ENCODE results near the gene CD3G.

DNA sequence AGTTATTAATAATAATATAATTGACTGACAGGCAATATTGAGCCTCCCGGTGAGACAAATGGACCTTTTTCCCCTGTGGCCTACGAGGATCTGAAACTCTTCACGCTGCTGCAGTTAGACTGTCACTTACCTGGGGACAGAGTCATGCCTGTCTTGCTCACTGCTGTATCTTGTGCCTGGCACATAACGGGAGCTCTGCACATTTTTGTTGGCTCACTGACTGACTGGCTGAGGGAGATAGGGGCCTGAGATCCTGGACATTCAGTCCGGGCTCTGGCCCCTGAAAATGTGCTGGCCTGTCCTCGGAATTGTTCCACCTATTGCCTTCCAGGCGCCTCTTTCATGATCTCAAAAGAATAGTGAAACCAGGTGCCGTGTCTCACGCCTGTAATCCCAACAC lies 896 bp upstream of the CD3G start:
- TF ChIP-seq, protein P1, sequence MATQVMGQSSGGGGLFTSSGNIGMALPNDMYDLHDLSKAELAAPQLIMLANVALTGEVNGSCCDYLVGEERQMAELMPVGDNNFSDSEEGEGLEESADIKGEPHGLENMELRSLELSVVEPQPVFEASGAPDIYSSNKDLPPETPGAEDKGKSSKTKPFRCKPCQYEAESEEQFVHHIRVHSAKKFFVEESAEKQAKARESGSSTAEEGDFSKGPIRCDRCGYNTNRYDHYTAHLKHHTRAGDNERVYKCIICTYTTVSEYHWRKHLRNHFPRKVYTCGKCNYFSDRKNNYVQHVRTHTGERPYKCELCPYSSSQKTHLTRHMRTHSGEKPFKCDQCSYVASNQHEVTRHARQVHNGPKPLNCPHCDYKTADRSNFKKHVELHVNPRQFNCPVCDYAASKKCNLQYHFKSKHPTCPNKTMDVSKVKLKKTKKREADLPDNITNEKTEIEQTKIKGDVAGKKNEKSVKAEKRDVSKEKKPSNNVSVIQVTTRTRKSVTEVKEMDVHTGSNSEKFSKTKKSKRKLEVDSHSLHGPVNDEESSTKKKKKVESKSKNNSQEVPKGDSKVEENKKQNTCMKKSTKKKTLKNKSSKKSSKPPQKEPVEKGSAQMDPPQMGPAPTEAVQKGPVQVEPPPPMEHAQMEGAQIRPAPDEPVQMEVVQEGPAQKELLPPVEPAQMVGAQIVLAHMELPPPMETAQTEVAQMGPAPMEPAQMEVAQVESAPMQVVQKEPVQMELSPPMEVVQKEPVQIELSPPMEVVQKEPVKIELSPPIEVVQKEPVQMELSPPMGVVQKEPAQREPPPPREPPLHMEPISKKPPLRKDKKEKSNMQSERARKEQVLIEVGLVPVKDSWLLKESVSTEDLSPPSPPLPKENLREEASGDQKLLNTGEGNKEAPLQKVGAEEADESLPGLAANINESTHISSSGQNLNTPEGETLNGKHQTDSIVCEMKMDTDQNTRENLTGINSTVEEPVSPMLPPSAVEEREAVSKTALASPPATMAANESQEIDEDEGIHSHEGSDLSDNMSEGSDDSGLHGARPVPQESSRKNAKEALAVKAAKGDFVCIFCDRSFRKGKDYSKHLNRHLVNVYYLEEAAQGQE (IDR thresholded peaks at IDR 0.05; ENCODE audit: insufficient read depth in 1 of 2, low read depth in 2 of 2, low read length in 2 of 2): no peak
- TF ChIP-seq POLR2AphosphoS5 (IDR thresholded peaks at IDR 0.05; ENCODE audit: low read depth, low read length) (no peak), SIN3A (IDR thresholded peaks at IDR 0.05; ENCODE audit: borderline replicate concordance, insufficient read depth, low read length) (no peak)
